Skin of body (tissue), 2 donors: ENCODE measurements around the gene PLCH1. TPM values are rescaled to one million over a fixed set of nuclear protein-coding genes. Genes with fewer than 3 reads are reported as not detected.
A peak's percentile ranks its signal among the peaks of the same experiment; 100 is the strongest.

Experiments used
- DNase-seq: peaks from one replicate; lab custom pipeline; 2025; lab: John Stamatoyannopoulos, UW
- total RNA-seq: library from RNA; depleted of rRNA; stranded (reverse); fragments of >200 nt; gene quantifications from one replicate; pipeline ENCODE4 v1.2.3, GENCODE V29; 2014

Gene PLCH1
- total RNA-seq, 1 donor from 2014 or later, result 2.0 TPM

DNA sequence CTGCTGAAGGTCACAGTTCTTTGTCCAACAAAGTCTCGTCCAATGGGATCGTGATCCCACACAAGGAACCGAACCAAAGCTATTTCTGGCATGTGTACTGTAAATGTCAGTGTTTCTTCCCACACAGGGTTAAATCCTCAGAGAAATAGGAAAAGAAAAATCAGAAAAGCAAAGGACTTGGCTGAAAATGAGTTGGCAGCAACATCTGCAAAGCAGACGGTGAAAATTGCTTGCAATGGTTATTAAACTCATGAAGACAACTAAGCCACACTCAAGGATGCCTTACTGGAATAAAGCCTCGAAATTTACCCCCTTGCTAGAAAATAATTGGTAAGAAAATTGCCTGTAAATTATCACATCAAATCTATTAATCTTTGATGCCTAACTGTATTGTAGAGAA is 256.2 kb downstream of the PLCH1 start:
- peak; percentile 68 for DNase-seq

DNA sequence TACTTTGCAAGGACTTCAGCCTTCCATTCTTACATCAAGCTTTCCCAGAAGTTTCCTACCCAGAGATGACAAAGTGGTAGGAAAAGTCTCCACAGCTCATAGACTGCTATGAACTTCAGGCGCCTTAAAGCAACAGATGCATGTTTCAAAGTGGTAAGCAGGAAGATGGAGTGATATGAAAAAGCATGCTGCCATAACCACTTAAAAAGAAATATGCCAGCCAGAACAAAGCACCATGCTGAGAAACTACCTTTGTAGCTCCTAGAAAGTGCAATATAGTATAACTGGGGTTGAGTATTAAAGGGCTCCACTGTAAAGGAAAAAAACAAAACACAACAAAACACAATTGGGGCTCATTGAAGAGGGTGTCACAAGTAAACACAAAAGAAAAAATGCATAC is 259.0 kb downstream of the PLCH1 start:
- no peak for DNase-seq

DNA sequence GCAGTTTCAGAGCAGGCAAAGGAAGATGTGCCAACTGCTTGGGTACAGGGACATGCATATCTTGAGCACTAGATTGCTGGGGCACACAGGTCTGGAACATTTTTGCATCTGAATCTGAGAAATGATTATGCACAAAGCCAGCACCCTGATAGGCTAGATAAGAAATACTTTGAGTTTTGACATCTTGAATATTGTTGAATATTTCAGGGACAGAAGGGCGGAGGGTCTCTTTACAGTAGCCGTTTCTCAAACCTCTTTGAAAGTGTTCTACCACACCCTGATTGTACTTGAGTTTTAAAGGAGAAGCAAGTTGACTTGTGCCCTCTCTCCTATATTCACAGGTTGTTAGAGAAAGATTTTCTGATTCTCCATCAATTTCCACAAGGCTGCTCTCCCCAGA is 263.3 kb downstream of the PLCH1 start:
- no peak for DNase-seq

DNA sequence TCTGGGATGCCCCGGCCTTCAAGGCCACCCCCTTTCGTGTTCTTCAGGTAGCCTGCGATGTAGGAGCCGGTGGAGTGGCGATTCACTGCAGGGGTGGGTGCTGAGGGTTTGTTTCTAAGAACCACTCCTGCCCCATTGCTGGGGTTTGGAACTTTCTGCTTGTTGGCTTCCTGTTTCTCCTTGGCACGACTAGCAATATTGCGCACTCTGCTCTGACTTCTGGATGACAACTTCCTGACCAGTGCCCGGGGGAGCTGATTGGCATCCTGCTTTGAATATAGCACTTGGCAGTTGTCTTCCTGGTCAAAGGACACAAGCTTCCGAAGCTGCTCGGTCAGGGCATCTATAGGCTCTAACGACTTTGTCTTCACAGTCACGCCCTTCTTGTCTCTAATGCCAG is 263.8 kb downstream of the PLCH1 start:
- no peak for DNase-seq

DNA sequence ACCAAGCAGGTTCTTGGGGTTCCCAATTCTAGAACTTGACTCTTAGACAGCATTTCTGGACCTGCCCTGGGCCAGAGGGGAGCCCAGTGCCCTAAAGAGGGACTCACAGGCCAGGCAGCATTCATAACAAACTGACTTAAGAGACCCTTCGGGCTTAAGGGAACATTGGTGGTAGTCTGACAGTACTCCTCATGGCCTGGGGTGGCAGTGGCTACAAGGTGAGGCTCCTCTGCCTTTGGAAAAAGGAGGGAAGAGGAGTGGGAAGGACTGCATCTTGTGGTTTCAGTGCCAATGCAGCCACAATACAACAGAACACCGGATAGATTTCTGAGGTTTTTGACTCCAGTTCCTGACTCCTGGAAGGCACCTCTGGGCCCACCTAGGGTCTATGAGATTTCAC is 279.2 kb downstream of the PLCH1 start:
- no peak for DNase-seq

DNA sequence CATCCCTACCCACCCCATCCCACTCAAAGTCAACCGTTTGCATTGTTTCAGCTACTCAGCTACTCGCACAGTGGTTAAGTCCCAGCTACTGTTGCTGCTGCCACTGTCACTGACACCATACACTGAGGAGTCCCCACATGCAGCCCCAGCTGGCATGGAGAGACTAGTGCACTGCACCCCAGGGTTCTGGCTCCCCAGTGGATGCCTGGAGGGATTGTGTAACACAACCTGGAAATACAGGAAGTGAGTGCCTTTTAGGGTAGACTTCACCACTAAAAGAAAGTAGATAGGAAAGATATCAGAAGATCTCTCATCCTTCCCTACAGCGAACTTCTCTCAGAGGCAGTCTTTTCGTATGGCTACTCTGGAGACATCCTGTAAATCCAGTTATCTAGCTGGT is 282.2 kb downstream of the PLCH1 start:
- DNase-seq, result no peak

DNA sequence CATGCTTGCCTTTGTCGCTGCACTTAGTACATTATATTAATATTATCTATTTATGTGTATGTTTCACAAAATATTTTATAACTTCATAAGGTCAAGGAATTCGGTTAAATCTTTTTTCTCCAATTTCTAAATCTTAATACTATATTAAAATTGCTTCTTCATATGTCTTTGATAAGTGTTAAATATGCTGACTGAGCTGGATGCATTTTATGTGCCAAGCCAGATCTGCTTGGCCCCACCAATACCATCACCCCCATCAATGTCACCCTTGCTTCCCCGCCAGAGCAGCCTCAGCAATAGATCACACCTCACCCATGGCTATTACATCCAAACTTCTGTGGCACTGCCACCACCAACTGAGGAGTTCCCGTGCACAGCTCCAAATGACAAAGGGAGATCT is 287.3 kb downstream of the PLCH1 start:
- DNase-seq, result no peak

DNA sequence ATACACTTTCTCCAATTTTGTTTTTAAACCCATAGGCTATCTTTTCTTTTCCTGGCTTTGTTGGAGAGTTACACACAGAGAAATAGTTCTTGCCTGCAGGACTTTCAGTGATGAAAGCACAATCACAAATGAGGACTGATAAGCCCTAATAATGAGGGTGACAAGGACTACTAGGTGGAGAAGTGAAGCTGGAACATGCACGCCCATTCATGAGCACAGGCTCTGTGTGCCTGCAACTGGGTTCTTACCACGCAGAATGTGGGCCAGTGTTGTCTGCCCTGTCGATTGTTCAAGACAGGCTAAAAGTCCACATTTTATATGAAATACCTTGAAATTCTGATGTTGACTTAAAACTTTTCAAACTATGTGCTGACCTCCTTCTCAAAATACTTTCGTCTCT is 289.1 kb downstream of the PLCH1 start:
- no peak for DNase-seq

DNA sequence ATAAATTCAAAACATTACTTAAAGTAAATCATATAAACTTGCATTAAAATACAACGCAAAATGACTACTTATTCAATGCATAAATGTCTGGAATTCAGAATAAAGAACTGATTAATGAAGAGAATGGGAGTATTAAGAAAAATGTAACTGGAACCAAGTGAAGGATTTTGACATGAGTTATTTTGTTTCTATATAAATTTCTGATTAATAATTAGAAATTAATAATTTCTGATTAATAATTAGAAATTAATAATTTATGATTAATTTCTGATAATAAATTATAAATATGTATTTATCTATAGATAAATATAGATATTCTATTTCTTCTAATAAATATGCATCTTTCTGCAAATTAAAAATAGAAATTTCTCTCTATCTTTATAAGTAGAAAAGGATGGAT is 291.4 kb downstream of the PLCH1 start:
- no peak for DNase-seq

DNA sequence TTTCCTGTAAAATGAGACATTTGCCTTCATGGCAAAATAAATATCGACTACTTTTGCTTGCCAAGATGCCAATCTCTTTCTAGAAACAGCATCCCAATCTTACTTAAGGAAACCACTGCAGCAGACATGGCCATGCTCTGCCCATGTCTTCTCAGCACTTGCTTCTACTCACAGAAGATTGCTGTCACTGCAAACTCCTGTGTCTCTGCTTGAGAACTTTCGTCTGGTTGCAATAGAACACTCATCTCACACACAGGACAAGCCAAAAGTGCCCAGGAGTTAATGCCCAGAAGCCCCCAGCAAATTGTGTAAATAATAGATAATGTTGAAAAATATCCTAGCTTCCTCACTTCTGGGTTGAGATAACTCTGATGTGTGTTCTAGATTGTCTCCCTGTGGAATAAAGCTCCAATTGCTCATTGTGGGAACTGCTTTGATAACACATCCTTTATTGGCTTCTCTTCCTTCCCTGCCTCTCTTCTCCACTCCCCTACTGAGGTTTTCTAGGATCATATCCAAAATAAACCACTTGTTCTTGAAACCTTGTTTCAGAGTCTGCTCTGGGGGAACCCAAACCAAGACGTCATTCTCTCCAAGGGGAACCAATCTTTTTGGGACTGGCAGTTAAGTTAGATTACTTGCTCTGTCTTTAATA is 295.1 kb downstream of the PLCH1 start:
- no peak for DNase-seq

DNA sequence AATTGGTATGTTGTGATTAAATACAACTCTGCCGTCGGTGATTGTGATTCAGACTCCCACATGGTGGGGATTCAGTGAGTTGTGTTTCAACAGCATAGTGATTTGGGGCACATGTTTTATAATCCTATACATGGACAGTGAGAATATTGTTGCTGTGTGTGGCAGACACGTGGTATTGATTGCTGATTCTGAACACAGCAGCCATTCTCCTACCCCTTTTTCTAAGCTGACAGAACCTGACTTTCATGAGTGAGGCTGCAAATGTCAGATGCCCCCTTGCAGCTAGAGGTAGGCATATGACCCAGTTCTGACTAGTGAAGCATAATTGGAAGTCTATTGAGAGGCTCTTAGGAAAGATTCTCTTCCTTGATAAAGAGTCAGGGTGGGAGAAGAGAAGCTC is 296.3 kb downstream of the PLCH1 start:
- no peak for DNase-seq

DNA sequence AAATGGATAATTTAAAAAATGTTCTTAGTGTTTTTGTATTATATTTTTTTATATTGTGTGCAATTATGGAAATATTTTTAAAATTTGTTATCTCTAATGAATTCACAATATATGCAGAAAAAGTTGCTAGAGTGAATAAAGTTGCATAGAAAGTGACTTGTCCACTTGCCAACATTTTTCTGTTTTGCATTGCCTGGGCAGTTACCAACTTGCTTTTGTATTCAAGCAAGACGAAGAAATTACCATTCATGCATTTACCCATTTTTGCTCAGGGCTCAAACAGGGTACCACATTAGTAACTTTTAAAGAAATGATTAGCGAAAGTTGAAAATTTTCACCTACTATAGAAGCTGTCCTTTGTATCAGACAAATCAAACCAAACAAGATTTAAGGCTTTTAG is 298.5 kb downstream of the PLCH1 start:
- no peak for DNase-seq

DNA sequence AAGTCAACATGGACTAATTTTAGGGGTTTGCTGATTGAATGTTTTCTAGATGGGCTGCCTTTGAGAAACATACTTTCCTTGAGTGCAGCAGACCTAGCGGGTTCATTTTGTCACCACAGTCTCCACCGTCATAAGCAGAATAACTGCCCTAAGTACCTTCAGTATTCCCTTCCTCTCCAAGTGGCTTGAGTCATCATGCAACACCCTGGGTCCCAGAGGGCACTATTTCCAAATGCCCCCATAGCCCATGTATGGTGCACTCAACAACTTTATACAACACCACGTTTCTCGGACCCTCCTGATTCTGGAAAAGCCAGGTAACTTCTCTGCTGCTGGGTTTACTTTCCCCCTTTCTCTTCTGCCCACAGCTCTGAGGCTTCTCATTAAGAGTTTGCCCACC is 300.1 kb downstream of the PLCH1 start:
- no peak for DNase-seq

DNA sequence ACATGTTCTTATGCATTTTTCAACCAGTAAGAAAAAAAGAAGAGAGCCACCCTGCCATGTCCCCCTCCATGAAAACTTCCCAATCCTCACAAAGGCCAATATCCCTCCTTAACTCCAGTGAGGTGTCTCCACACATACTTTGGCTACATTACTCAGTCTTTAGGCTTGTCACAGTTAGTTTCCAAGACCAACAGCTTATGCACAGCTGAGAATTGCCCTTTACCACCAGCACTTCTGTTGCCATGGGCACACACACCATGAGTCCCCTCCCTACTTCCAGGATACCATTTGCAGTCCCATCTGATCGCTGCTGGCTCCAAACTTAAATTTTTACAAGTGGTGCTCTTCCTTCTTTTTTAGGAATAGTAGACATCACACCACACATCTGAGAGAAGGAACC is 301.1 kb downstream of the PLCH1 start:
- DNase-seq, result no peak

DNA sequence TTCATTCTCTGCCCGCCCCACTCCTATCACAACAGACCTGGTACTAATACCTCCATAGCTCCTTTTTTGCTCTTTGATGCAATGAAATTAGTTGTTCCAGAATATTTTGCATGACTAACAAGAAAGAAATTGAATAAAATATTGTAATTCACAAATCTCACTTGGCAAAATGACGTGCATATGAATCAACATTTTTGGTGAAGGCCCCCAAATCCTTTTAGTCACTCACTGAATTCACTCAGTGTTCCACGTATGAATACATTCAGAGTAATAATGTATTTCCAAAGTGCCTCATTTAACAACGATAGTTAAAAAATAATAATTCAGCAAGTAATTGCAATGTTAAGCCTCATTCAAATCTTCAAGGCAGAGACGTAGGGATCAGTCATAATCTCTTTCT is 302.8 kb downstream of the PLCH1 start:
- no peak for DNase-seq

DNA sequence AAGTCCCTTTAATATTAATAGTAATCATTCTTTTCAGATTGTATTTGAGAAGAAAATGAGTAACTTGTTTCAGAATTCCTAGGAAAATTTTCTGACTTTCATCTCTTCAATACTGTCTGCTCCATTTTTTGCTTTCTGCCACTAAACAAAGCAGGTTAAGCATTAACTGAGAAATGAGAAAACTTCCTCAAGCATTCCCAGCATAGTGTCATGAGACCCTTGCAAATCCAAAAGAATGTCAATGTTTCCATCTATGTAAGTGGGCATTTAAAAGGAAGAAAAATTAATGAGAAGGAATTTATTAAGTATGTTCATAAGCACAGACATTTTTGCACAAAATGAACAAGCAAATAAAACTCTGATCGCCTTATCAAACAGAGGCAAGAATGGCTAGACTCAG is 303.4 kb downstream of the PLCH1 start:
- DNase-seq, result no peak

DNA sequence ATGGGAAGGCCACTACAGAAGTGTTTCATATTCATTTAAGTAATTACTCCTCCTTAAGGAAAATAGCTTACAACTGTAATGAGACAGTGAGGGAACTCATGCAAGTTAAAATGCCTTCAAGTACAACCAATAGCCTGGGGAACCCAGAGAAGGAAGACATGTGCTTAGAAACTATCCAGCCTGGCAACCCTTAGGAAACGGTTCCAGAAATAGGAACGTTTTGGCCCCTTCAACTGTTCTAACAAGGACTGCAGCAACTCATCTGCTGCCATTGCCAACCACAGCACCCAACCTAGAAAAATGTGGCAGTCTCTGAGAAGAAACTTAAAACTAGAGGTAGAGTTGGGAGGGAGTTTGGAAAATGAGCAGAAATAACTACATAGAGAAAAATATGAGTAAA is 303.8 kb downstream of the PLCH1 start:
- DNase-seq, result no peak

DNA sequence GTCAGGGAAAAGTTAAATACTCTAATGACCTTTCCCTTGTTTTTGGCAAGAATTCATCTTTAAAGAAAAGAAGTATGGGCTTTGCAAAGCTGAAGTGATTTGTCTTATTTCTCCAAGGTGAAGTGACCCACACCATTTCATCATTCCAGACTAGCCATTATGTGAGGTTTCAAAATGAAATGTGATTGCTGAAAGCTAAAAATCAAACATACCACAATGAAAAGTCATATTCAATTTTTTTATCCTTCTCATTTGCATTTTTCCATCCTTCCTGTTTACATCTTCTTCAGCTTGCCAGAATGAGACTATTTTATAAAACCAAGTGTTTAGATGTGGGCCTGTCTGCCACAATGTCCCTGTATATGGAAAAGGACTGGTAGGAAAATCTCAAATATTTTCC is 309.1 kb downstream of the PLCH1 start:
- no peak for DNase-seq

DNA sequence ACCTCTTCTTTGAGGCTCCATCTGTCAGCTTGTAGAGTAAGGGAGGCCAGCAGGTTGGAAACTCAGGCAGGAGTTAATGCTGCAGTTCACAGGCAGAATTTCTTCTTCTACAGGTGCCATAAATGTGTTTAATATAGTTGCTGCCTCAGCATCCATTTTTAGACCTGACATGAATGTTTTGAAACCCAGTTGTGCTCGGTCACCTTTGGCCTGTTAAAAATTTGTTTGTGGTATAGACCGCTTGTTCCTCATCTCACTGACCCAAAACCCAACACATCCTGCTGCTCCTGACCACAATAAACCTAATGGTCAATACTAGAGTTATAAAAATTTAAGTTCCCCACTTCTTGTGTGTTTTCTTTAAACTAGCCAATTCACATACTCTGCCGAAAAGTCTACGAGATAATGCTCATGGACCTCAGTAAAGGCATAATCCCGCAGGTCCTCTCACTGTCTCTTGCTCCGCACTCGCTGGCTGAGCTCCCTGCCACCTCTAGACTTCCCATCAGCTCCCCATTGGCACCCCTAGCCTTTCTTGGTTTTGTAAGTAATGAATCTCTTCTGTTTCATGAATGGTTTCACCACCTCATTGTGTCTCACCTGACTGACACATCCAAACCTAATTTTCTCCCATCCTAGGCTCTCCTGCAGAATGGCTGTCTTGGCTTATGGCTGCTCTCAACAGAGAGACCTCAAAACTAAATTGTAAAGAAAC is 312.9 kb downstream of the PLCH1 start:
- no peak for DNase-seq

DNA sequence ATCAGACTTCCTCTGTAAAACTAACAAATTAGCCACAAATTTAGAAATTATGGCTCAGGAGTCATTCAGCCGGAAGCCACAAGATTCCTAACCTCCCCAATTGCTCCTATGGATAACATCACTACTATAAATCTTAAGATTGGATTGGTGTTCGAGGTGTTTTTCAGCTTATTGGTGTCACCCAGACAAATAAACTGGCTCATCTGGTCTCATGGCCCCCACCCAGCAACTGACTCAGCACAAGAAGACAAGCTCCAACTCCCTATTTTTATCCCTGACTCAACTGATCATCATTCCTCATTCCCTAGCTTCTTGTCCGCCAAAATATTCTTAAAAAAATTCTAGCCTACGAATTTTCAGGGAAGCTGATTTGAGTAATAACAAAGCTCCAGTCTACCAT is 316.3 kb downstream of the PLCH1 start:
- DNase-seq, result no peak

DNA sequence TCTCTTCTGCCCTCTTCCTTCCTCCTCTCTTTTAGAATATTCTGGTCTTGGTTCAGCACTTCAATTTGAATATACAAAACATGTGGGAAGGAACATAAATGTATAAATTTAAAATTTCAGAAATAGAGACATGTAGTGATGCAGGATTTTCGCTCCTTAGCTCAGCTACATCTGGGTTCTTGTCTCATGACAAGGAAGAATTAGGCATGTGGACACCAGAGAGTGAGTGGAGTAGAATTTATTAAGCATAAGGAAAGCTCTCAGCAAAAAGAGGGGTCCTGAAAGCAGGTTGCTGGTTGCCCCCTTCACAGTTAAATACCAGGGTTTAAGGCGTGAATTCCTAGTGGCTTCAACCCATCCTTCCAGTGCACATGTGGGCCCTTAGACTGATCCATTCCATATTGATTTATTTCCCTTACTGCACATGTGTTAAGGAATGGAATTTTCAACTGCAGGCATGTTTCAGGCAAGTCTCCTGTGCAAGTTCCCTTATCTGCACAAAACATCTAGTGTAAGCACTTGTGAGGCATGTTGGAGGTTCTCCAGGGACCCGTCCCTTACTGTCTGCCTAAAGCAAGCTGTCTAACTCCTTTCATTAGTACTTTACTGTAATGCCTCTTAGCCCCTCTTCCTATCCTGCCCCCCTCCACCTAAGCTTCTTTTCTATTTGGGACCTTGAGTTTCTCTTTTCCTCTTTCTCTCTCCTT is 318.2 kb downstream of the PLCH1 start:
- no peak for DNase-seq

DNA sequence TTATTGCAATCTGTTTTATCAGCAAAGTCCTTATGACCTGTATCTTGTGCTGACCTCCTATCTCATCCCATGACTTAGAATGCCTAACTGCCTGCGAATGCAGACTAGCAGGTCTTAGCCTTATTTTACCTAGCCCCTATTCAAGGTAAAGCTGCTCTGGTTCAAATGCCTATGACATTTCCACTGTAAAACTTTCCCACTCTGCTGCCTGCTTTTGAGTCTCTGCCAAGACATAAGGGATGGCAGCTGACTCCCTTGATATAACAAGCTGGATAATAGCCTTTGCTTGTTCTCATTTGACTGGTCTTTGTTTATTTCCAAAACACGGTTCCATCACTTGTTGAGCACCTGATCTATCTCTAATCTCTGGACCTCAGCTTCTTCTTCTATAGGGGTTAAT is 319.5 kb downstream of the PLCH1 start:
- DNase-seq, result no peak

DNA sequence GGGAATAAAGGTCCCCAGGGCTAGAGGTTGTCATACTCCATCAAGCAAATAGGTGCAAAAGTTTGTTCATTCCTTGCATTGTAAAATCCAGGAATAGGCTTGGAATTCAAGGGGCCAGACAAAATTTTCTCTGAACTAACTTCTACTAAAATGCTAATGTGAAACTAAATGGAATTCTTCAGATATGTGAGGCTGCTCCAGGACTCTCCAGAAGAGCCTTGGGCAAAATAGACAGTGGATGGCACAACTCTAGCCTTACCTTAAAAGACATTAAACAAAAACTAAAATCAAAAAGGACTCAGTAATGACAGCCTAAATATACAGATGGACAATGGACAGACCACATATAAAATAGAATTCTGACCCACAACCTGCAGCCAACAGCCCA is 320.6 kb downstream of the PLCH1 start:
- no peak for DNase-seq
